ENCODE measurements around the gene ST3GAL4.

ST3GAL4 gene

GRCh38 chr11:126423743-126424142 is 68.3 kb downstream of the ST3GAL4 start:
- H3K27me3 ChIP-seq = no peaks in the 10 kb centered on the region
- no peak for DNase-seq
- TF ChIP-seq CTCF (IDR thresholded peaks at IDR 0.05; ENCODE audit: low read depth, low read length) = no peak
- no peak overlapping the region for H3K4me3 ChIP-seq (ENCODE audit: low read depth, low read length)
- no peaks in the 10 kb centered on the region for H3K4me1 ChIP-seq
- H3K36me3 ChIP-seq = no peaks in the 10 kb centered on the region
- no peaks in the 10 kb centered on the region for H3K9me3 ChIP-seq

GRCh38 chr11:126424471-126425039 is 69.1 kb downstream of the ST3GAL4 start:
- no peak for TF ChIP-seq CTCF (IDR thresholded peaks at IDR 0.05; ENCODE audit: low read depth, low read length)
- Histone ChIP-seq H3K4me3 (ENCODE audit: low read depth, low read length) (no peak overlapping the region), H3K36me3 (no peaks in the 10 kb centered on the region), H3K9me3 (no peaks in the 10 kb centered on the region), H3K27me3 (no peaks in the 10 kb centered on the region), H3K4me1 (no peaks in the 10 kb centered on the region)
- DNase-seq = no peak

DNA sequence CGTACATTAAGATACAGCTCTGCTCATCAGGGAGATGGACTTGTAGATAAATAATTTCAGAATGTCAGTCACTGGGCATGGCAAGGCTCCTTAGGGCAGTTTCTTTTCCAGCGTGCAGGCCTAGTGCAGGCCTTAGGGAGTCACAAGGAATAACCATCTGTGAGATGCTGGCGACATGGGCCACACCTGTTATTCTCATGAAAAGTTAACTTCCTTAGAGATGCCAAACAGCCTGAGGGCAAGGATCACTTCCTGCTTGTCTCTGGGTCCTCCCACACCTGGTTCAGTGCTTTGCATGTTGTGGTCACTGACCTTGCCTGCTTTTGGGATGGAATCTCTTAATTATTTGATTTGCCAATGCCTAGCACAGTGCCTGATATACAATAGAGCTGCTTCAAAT is 70.6 kb downstream of the ST3GAL4 start:
- TF ChIP-seq CTCF (IDR thresholded peaks at IDR 0.05; ENCODE audit: low read depth, low read length) = no peak
- no peak overlapping the region for H3K4me3 ChIP-seq (ENCODE audit: low read depth, low read length)
- H3K4me1 ChIP-seq = no peaks in the 10 kb centered on the region
- DNase-seq = no peak
- no peaks in the 10 kb centered on the region for H3K36me3 ChIP-seq
- no peaks in the 10 kb centered on the region for H3K27me3 ChIP-seq
- no peaks in the 10 kb centered on the region for H3K9me3 ChIP-seq

DNA sequence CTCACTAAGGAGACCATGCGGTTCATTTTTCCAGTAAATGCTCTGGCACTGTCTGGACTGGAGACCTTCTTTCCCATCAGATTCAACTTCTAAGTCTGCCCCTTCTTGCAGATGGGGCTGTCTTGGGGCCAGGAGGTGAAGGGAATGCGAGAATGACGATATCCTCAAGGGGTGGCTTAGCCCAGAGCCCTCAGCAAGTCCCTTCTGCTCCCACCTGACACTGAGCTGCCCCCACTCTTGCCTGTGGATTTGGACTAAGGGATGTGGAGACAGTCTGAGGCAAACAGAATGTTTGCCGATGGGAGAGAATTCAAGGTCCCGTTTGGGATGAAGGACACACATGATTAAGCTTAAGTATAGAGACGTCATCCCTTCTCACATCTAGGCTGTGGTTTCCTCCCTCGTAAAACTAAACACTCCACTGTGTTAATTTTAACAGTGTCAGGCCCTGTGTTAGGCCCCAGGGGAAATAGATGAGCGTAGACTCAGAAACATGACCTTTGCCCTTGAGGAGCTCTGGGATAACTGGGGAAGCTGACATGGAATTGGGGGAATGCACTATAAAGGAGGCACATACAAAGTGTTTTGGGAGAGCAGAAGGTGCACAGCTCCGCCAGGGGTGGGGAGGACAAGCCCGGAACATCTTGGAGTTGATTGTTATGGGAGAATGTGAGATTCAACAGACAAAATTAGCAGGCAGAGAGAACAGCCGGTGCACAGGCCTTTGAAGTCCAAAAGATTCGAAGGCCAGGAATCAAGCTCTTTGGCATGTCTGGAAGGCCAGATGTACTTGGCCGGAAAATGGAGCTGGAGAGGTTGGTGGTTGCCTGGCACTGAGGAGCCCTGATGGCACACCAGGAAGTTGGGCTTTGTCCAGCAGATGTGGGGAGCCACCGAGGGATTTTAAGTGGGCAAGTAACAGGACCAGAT is 71.6 kb downstream of the ST3GAL4 start:
- Histone ChIP-seq H3K27me3 (no peaks in the 10 kb centered on the region), H3K4me1 (no peaks in the 10 kb centered on the region), H3K4me3 (ENCODE audit: low read depth, low read length) (no peak overlapping the region), H3K9me3 (no peaks in the 10 kb centered on the region), H3K36me3 (no peaks in the 10 kb centered on the region)
- DNase-seq = no peak
- TF ChIP-seq CTCF (IDR thresholded peaks at IDR 0.05; ENCODE audit: low read depth, low read length) = no peak

- Histone ChIP-seq H3K4me3 (ENCODE audit: low read depth, low read length) (no peak overlapping the region), H3K27me3 (no peaks in the 10 kb centered on the region), H3K9me3 (no peaks in the 10 kb centered on the region), H3K4me1 (no peaks in the 10 kb centered on the region), H3K36me3 (no peaks in the 10 kb centered on the region)
- TF ChIP-seq CTCF (IDR thresholded peaks at IDR 0.05; ENCODE audit: low read depth, low read length) = no peak
- DNase-seq = no peak
Observed at GRCh38 chr11:126430581-126431335, 75.3 kb downstream of the ST3GAL4 start.

Data from BE2C (cell line).